GM13976 (cell line): ENCODE data around the gene ATP4B.
"Not testable (repeated sequence)": the region's sequence is repeated elsewhere in the genome, so short reads cannot be mapped to it uniquely, and the experiment has no call there.

Source experiments
- DNase-seq: peaks from one replicate; pipeline ENCODE4 v3.0.0; 2012; ENCODE audit warnings: low spot score
- in situ Hi-C: fragments of 300-500 bp; cut with MboI; formaldehyde crosslinking; loops from one replicate; pipeline ENCODE4 v1.12.0; 2022; ENCODE audit warnings: low sequenced_read_pairs, mixed read lengths, inconsistent platforms; ENCODE audit not compliant: unreplicated experiment
- TF ChIP-seq, protein P1 (sequence below): IDR thresholded peaks from 2 replicates; pipeline ENCODE4 v1.5.1; 2012; ENCODE audit warnings: borderline replicate concordance, mild to moderate bottlenecking; ENCODE audit not compliant: insufficient read depth; ENCODE audit errors: extremely low read depth, missing control alignments, control extremely low read depth

The ATP4B gene

GRCh38 chr13:113627136-113627535, 30.9 kb downstream of the ATP4B start:
- in situ Hi-C loops = no loop called here
- TF ChIP-seq, protein P1, sequence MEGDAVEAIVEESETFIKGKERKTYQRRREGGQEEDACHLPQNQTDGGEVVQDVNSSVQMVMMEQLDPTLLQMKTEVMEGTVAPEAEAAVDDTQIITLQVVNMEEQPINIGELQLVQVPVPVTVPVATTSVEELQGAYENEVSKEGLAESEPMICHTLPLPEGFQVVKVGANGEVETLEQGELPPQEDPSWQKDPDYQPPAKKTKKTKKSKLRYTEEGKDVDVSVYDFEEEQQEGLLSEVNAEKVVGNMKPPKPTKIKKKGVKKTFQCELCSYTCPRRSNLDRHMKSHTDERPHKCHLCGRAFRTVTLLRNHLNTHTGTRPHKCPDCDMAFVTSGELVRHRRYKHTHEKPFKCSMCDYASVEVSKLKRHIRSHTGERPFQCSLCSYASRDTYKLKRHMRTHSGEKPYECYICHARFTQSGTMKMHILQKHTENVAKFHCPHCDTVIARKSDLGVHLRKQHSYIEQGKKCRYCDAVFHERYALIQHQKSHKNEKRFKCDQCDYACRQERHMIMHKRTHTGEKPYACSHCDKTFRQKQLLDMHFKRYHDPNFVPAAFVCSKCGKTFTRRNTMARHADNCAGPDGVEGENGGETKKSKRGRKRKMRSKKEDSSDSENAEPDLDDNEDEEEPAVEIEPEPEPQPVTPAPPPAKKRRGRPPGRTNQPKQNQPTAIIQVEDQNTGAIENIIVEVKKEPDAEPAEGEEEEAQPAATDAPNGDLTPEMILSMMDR = no peak
- no peak for DNase-seq

GRCh38 chr13:113625965-113626721, 31.9 kb downstream of the ATP4B start:
- TF ChIP-seq, protein P1 = no peak
- no peak for DNase-seq
- in situ Hi-C loops = no loop called here

DNA sequence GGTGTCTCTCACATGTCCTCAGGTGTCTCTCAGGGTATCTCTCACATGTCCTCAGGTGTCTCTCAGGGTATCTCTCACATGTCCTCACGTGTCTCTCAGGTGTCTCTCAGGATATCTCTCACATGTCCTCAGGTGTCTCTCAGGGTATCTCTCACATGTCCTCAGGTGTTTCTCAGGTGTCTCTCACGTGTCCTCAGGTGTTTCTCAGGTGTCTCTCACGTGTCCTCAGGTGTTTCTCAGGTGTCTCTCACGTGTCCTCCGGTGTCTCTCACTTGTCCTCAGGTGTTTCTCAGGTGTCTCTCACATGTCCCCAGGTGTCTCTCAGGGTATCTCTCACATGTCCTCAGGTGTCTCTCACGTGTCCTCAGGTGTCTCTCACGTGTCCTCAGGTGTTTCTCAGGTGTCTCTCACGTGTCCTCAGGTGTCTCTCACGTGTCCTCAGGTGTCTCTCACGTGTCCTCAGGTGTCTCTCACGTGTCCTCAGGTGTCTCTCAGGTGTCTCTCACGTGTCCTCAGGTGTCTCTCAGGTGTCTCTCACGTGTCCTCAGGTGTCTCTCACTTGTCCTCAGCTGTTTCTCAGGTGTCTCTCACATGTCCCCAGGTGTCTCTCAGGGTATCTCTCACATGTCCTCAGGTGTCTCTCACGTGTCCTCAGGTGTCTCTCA, 33.2 kb downstream of the ATP4B start:
- DNase-seq, in situ Hi-C loops: not testable (repeated sequence)

GRCh38 chr13:113624235-113624587, 33.8 kb downstream of the ATP4B start:
- in situ Hi-C loops = no loop called here

GRCh38 chr13:113623491-113624234, 34.3 kb downstream of the ATP4B start:
- TF ChIP-seq, protein P1 = no peak
- in situ Hi-C loops = no loop called here
- no peak for DNase-seq

More at GRCh38 chr13:113624235-113624587, 33.8 kb downstream of the ATP4B start:
- TF ChIP-seq, protein P1 = no peak
- DNase-seq = no peak

DNA sequence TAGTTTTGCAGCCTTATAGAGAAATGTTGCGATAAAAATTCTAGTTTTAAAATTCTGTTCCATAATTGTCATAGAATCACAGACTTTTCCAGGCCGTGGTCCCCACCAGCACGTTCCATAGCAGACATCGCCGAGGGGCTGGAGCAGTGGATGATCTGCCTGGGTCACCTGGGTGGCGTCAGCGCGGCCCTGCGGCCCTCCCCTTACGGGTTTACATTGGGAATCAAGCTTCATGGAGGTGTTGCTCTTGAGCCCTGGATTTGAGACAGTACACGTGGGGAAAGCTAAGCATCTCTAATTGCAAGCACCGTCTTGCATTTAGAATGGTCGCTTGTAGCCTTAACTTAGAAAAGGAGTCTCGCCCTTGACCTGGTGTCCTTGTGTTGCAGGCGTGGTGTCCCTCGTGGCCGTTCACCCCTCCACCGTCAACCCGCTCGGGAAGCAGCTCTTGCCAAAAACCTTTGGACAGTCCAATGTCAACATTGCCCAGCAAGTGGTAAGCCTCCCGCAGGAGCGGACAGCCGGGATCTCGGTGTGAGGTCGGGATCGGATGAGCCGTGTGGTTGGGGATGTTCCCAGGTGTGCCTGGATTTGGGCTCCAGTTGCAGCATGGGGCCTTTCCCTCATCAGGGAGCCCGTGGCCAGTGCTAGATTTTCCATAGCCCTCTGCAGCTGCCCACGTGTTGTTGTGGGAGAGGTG, 35.1 kb downstream of the ATP4B start:
- in situ Hi-C loops = no loop called here
- DNase-seq = no peak
- TF ChIP-seq, protein P1 = no peak

- in situ Hi-C loops, DNase-seq: not testable (repeated sequence)
These were observed 35.9 kb downstream of the ATP4B start for GRCh38 chr13:113621986-113622550.

GRCh38 chr13:113621498-113621897, 36.5 kb downstream of the ATP4B start:
- in situ Hi-C loops, DNase-seq: not testable (repeated sequence)
